Measurements from ENCODE around the gene CEACAM19.

The CEACAM19 gene

DNA sequence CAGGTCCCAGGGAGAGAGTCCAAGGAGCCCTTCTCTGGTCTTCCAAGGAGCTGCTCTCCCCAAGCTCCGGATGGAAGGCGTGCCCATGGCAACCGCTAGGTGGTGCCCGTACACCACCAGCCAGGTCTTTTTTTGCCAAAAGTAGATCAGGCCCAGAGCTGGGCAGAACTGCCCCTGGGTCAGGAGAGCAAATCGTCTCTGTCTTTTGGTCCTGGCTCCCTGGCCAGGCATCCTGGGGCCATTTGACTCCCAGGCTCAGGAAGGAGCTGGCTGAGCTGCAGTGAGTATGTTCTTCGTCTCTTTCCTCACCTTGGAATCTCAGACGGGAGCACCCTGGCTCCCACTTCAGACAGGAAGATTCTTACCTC is 52.7 kb downstream of the CEACAM19 start:
- peak; percentile 85 for DNase-seq

DNA sequence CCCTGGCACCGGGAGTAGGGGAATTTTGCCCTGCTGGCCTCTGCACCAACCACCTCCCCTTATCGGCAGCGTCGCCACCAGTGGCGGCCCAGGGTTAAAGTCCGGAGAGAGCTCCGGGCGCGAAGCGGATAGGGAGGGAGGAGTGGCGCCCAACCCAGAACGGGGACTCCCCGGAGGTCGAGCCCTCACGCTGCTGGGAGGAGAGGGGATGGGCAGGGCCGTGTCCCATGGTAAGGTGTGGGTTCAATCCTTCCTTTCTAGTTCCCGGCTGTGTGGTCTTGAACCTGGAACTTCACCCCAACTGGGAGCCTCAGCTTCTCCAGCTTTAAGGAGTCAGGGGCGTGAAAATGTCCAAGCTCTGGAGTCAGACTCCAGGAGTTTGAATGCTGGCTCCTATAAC is 54.0 kb downstream of the CEACAM19 start:
- no peak for DNase-seq

DNA sequence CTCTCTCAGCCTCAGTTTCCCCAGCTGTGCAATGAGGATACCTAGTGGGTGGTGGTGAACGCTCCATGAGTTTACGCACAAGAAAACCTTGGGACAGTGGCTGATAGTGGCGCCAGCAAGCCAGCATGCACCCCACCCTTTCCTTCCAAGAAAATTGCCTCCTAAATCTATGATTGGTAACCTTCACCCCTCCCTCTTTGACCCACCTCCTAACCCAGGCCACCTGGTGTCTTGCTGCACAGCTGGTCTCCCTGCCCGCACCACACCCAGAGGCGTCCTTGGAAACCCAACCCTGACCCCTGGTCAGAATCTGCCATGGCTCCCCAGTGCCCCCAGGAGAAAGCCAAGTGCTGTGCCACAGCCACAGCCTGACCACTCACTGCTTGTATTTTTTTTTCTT is 54.4 kb downstream of the CEACAM19 start:
- DNase-seq = no peak

DNA sequence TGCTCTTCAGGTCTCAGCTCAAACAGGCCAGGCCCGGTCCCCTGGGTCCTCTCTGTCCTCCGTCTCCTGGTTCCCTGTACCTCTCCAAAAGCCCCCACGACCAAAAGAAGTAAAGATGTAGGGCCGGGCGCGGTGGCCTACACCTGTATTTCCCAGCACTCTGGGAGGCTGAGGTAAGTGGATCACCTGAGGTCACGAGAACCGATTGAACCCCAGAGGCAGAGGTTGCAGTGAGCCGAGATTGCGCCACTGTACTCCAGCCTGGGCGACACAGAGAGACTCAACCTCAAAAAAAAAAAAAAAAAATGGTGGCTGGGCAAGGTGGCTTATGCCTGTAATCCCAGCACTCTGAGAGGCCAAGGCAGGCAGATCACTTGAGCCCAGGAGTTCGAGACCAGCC is 55.2 kb downstream of the CEACAM19 start:
- no peak for DNase-seq

DNA sequence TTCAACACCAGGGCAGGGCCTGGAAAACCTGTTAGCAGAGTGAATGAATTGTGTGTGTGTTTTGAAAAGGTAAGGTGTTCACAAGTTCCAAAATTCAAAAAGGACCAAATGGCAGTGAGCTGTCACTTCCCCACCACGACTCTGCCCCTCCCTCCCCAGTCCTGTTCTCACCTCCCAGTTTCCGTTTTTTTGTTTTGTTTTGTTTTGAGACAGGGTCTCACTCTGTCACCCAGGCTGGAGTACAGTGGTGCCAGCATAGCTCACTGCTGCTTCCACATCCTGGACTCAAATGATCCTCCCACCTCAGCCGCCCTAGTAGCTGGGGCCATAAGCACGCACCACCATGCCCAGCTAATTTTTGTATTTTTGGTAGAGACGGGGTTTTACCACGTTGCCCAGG is 56.9 kb downstream of the CEACAM19 start:
- DNase-seq = no peak

DNA sequence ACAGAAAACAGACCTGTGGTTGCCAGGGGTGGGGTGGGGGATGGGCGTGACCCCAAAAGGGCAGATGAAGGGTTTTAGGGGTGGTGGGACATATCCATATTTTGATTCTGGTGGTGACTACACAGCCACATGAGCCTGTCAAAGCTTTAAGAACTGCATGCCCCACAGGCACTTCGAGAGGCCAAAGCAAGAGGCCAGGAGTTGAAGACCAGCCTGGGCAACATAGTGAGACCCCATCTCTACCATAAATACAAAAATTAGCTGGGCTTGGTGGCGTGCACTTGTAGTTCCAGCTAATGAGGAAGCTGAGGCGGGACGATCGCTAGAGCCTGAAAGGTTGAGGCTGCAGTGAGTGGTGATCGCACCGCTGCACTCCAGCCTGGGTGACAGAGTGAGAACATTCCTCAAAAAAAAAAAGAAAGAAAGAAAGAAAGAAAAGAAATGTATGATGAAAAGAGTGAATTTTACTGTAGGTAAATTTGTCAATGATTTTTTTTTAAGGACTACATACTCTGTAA is 58.3 kb downstream of the CEACAM19 start:
- DNase-seq = no peak

DNA sequence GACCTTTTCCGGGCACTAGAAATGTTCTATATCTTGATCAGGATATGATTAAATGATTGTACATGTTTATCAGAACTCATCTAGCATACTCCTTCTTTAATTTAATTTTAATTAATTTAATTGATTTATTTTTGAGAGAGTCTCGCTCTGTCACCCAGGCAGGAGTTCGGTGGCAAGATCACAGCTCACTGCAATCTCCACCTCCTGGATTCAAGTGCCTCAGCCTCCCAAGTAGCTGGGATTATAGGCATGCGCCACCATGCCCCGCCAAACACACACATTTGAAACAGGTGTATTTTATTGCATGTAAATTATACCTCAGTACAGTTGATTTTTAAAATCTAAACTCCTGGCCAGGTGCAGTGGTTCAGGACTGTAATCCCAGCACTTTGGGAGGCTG is 59.8 kb downstream of the CEACAM19 start:
- DNase-seq = no peak

DNA sequence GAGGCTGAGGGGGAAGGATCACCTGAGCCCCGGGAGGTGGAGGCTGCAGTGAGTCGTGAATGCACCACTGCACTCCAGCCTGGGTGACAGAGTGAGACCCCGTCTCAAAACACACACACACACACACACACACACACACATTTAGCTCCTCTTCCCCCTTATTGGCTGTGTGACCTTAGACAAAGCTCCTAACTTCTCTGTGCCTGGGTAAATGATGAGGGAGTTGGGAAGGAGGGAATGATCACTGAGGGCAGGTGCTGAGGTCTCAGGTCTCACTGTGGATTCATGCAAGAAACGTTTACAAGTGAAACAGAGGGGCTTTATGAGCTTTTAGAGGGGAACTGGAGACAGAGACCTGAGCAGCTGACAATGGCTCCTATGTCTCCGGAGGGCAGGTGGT is 60.3 kb downstream of the CEACAM19 start:
- no peak for DNase-seq

DNA sequence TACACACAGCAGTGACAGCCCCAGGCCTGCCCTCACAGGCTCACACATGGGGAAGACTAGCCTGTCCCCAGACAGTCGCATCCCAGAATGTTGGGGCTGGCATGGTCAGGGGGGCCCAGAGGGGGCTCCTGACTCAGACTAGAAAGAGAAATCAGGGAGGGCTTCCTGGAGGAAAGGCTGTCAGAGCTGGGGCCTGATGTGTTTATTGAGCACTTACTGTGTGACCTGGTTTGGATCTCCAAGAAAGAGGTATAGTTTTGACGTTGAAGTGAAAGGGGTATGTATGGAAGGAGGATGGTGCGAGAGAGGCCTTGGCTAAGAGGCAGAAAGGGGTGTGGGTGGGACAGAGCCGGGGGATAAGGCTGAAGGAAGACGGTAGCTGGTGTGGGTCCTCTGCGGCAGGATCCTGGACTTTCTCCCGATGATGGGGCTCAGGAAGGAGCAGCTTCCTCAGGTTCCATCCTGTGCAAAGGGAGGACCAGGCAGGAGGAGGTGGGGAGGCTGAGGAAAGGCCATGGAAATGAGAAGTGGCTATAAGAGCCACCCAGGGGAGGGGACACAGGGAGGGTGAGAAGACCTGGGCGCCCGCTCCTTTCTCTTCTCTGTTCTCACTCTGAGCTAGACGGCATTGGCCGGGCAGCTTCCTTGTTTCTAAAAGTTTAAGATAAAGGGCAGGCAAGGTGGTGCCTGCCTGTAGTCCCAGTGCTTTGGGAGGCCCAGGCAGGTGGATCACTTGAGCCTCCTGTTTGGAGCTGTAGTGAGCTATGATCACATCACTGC is 61.1 kb downstream of the CEACAM19 start:
- no peak for DNase-seq
